Measurements from ENCODE around the gene OR14K1. TPM values are rescaled to one million over a fixed set of nuclear protein-coding genes. Genes with fewer than 3 reads are reported as not detected.
"Not testable (repeated sequence)": the region's sequence is repeated elsewhere in the genome, so short reads cannot be mapped to it uniquely, and the experiment has no call there.

Gene OR14K1, protein sequence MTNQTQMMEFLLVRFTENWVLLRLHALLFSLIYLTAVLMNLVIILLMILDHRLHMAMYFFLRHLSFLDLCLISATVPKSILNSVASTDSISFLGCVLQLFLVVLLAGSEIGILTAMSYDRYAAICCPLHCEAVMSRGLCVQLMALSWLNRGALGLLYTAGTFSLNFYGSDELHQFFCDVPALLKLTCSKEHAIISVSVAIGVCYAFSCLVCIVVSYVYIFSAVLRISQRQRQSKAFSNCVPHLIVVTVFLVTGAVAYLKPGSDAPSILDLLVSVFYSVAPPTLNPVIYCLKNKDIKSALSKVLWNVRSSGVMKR
- total RNA-seq, result not detected

DNA sequence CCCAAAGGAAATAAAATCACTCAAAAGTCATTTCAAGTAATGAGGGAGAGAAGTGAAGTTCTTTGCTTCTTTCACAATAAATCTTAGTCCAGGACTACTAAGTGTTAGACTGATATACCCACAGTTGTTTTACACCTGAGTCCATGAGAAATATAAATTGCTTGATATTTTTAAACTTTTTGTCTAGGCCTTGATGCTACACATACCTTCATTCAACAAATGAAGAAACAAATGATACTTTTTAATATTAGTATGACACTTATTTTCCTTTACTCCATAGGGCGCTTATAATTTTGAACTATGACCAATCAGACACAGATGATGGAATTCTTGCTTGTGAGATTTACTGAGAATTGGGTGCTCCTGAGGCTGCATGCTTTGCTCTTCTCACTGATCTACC lies at the start of gene OR14K1:
OR14K1 (plus strand) TSS at position 301 of the 400 bp plus-strand sequence; CDS start at position 301, 0 bp downstream.
- Mint-ChIP-seq H3K4me1 (no peaks in the 10 kb centered on the region), H3K36me3 (ENCODE audit: low read depth) (no peaks in the 10 kb centered on the region), H3K27ac (no peak within 1 kb of the TSS), H3K27me3 (peaks cover 7% of the 10 kb centered on the region), H3K4me3 (no peak within 1 kb of the TSS), H3K9me3 (no peaks in the 10 kb centered on the region)
- ATAC-seq (replicated peaks), result no peak

DNA sequence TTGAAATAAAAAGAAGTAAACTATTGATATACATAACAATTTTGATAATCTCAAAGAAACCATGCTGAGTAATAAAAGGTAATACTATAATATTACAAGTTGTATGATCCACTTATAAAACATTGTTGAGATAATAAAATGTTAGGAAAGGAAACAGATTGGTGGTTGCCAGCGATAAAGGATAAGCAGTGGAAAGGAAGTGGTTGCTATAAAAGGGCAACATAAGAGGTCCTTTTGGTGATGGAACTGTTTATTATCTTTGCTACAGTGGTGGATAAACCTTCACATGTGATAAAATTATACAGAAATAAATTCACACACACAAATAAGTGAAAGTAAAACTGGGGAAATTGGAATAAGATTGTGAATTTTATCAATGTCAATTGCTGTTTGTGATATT lies 37.1 kb upstream of the OR14K1 start:
- Mint-ChIP-seq H3K27ac (no peak overlapping the region), H3K36me3 (ENCODE audit: low read depth) (no peaks in the 10 kb centered on the region)

DNA sequence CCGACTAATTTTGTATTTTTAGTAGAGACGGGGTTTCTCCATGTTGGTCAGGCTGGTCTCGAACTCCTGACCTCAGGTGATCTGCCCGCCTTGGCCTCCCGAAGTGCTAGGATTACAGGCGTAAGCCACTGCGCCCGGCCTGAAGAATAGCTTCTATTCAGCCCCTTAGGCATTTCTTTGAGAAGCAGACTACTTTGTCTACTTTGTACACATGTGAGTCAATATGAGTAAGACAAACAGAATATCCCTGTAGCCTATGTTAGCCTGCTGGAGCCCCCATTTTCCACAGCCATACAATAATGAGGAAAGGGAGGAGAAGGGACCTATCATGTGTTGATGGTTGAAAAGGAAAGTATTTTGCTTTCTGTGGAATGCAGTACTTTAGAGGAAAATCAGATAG lies 27.7 kb upstream of the OR14K1 start:
- H3K27me3 Mint-ChIP-seq; H3K36me3 Mint-ChIP-seq (ENCODE audit: low read depth); H3K9me3 Mint-ChIP-seq; H3K4me1 Mint-ChIP-seq; H3K27ac Mint-ChIP-seq; H3K4me3 Mint-ChIP-seq; ATAC-seq (replicated peaks): not testable (repeated sequence)

More for the DNA sequence above, 37.1 kb upstream of the OR14K1 start:
- no peak overlapping the region for H3K4me3 Mint-ChIP-seq
- no peak for ATAC-seq (replicated peaks)
- peaks cover 4% of the 10 kb centered on the region for H3K27me3 Mint-ChIP-seq
- H3K9me3 Mint-ChIP-seq, result peaks cover 6% of the 10 kb centered on the region
- H3K4me1 Mint-ChIP-seq, result no peaks in the 10 kb centered on the region

DNA sequence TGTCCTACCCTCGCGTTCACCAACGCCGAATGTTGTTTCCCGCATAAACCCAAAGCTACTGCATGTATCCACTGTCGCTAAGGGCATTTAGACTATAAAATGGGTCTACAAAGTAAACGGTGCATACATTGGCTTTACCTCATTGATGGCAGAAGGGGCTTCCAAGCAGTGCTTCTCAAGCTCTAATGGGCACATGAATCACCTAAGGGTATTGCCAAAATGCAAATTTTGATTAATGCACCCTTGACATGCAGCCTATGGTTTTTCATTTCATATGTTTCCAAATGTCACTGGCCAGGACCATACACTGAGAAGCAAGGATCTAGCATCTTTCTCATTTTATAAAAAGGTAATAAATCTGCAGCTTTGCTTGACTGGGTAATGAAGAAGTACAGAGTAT lies 24.7 kb upstream of the OR14K1 start:
- H3K27me3 Mint-ChIP-seq, result peaks cover 4% of the 10 kb centered on the region
- peaks cover 7% of the 10 kb centered on the region for H3K9me3 Mint-ChIP-seq
- ATAC-seq (replicated peaks), result no peak
- no peak overlapping the region for H3K27ac Mint-ChIP-seq
- no peak overlapping the region for H3K4me3 Mint-ChIP-seq
- no peaks in the 10 kb centered on the region for H3K4me1 Mint-ChIP-seq
- no peaks in the 10 kb centered on the region for H3K36me3 Mint-ChIP-seq (ENCODE audit: low read depth)

DNA sequence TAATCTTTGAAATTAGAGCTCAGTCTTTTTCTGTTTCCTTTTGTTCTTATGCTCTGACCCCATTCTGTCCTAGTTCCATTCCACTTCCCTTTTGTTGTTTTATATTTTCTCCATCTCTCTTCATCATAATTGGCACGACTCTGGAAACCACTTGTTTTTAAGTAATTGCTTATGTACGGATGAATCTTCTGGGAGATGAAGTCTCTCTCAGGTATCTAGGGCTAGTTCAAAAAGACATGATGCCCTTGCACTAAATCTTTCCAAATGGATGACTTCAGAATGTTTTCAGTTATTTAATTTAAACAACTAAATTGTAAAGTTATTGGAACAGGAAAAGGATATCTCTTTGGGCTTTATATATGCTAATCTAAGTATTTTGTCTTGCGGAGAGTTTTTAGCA lies 21.9 kb upstream of the OR14K1 start, which contains the start of gene OR6F1:
OR6F1 (minus strand) TSS at position 101 of the 400 bp plus-strand sequence. CDS start 3,891 bp downstream, outside the sequence.
- no peak within 1 kb of the TSS for H3K4me3 Mint-ChIP-seq
- H3K27ac Mint-ChIP-seq, result no peak within 1 kb of the TSS
- H3K27me3 Mint-ChIP-seq, result peaks cover 4% of the 10 kb centered on the region
- no peaks in the 10 kb centered on the region for H3K36me3 Mint-ChIP-seq (ENCODE audit: low read depth)
- no peak for ATAC-seq (replicated peaks)
- no peaks in the 10 kb centered on the region for H3K4me1 Mint-ChIP-seq
- H3K9me3 Mint-ChIP-seq, result peaks cover 7% of the 10 kb centered on the region

DNA sequence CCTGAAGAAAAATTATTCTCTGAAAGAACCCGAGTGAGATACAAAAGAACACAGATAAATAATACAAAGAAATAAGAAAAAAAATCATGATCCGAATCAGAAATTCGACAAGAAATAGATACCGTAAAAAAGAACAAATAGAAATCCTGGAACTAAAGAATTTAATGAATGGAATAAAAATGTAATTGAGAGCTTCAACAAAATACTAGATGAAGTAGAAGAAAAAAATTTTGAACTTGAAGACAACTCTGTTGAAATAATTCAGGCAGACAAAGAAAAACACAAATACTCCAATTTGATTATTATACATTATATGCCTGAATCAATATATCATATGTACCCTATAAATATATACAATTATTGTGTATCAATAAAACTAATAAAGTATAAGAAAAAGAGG lies 17.2 kb upstream of the OR14K1 start:
- peaks cover 4% of the 10 kb centered on the region for H3K27me3 Mint-ChIP-seq
- no peaks in the 10 kb centered on the region for H3K36me3 Mint-ChIP-seq (ENCODE audit: low read depth)
- ATAC-seq (replicated peaks), result no peak
- H3K27ac Mint-ChIP-seq, result no peak overlapping the region
- no peaks in the 10 kb centered on the region for H3K4me1 Mint-ChIP-seq
- H3K4me3 Mint-ChIP-seq, result no peak overlapping the region
- H3K9me3 Mint-ChIP-seq, result peaks cover 5% of the 10 kb centered on the region

DNA sequence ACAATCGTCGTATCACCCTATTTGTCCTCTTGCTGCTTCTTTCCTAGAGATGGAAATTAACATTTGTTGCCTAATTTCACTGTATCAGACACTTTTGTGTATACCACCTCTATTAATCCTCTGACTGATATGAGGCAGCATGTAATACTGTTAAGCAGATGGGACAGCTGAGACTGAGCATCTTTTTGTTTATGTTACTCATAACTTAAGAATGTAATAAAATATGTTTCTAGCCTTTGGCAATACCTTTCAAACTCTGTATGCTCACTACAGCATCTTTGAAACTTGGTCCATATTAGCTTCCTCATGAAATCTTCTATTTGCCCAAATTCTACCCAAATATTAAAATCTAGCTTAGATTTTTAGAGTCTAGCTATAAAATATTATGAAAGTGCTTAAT lies 2.3 kb downstream of the OR14K1 start:
- H3K4me1 Mint-ChIP-seq, result no peaks in the 10 kb centered on the region
- H3K27me3 Mint-ChIP-seq, result peaks cover 4% of the 10 kb centered on the region
- ATAC-seq (replicated peaks), result no peak

DNA sequence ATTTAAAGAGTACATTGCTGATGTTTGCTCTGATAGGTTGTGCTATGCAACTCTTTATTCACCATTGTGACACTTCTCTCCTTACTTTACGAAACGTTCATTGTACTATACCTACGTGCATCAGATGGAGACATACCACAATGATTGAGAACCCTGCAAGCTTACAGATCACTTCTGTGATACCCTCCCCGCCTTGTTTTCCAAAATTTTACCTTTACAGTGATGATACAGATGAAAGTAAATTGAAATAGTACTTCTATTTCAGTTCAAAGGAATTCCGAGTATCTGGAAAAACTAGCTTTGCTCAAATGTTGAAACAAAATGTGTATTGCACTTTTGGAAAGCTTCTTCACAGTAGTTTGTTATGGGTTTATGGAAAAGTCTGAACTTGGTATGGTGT lies 3.3 kb downstream of the OR14K1 start:
- no peak for ATAC-seq (replicated peaks)
- Mint-ChIP-seq H3K27me3 (peaks cover 4% of the 10 kb centered on the region), H3K27ac (no peak overlapping the region), H3K9me3 (no peaks in the 10 kb centered on the region), H3K4me3 (no peak overlapping the region), H3K36me3 (ENCODE audit: low read depth) (no peaks in the 10 kb centered on the region), H3K4me1 (no peaks in the 10 kb centered on the region)

More for the DNA sequence above, 2.3 kb downstream of the OR14K1 start:
- H3K36me3 Mint-ChIP-seq (ENCODE audit: low read depth), result no peaks in the 10 kb centered on the region
- no peak overlapping the region for H3K4me3 Mint-ChIP-seq
- no peaks in the 10 kb centered on the region for H3K9me3 Mint-ChIP-seq
- H3K27ac Mint-ChIP-seq, result no peak overlapping the region

DNA sequence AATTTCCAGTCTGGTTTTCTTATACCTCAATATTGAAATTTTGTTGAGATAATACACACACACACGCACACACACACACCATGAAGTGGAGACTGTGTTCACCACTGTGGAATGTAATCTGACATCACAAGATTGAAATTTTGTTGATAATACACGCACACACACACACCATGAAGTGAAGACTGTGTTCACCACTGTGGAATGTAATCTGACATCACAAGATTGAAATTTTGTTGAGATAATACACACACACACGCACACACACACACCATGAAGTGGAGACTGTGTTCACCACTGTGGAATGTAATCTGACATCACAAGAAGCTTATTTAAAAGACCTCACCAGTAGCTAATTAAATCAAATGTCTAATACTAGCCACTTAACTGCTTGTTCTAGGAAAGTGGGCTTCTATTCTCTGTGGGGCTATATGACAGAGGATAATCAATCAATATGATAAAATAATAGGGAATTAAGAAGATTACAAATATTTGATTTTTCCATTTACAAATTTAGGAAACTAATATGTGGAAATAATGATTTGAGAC lies 3.9 kb downstream of the OR14K1 start:
- not testable (repeated sequence) for H3K36me3 Mint-ChIP-seq (ENCODE audit: low read depth); ATAC-seq (replicated peaks); H3K27ac Mint-ChIP-seq; H3K9me3 Mint-ChIP-seq; H3K4me3 Mint-ChIP-seq; H3K4me1 Mint-ChIP-seq; H3K27me3 Mint-ChIP-seq

DNA sequence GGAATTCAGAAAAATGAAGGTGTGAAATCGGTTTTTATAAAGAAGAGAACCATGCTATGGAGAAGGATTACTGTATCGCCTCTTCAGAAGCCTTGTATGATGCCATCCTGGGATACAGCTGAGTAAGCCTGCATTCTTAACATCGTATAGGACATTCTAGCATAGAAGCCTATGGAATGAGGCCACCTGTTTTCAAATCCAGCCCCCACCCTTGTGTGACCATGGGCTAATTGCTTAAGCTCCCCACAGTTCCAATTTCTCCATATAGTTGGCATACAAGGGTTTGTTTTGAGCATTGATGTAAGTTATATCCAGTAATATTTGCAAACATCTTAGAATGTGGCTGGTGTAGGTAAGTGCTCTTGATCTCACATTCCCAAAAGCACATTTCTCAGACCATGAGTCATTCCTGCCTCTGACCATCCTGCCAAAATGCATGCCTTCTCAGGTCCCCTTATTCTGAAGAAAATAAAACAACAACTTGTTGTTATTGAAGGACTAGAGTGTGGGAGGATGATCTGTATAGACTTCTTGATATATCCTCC lies 8.0 kb downstream of the OR14K1 start:
- no peak overlapping the region for H3K4me3 Mint-ChIP-seq
- no peaks in the 10 kb centered on the region for H3K27me3 Mint-ChIP-seq
- H3K27ac Mint-ChIP-seq, result no peak overlapping the region
- H3K4me1 Mint-ChIP-seq, result no peaks in the 10 kb centered on the region
- H3K9me3 Mint-ChIP-seq, result peaks cover 7% of the 10 kb centered on the region
- no peak for ATAC-seq (replicated peaks)
- no peaks in the 10 kb centered on the region for H3K36me3 Mint-ChIP-seq (ENCODE audit: low read depth)

DNA sequence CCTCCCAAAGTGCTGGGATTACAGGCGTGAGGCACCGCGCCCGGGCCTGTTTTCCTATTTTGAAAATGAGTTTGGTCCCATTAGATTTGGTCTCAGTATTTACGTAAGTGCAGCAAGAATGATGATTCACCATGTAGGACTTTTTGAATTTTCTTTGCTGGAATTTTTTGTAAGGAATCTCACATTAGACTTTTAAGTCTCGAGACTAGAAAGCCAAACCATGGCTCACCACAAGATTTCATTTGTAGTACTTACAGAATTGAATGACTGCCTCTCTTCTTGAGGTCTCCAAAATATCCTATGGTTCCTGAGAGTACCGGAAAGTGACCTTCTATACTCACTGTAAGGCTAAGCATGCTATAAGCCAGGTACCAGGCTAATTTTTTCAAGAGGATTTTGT lies 9.2 kb downstream of the OR14K1 start:
- no peak for ATAC-seq (replicated peaks)
- no peaks in the 10 kb centered on the region for H3K36me3 Mint-ChIP-seq (ENCODE audit: low read depth)
- H3K4me1 Mint-ChIP-seq, result no peaks in the 10 kb centered on the region
- no peak overlapping the region for H3K27ac Mint-ChIP-seq
- H3K4me3 Mint-ChIP-seq, result no peak overlapping the region
- H3K27me3 Mint-ChIP-seq, result no peaks in the 10 kb centered on the region
- peaks cover 7% of the 10 kb centered on the region for H3K9me3 Mint-ChIP-seq

DNA sequence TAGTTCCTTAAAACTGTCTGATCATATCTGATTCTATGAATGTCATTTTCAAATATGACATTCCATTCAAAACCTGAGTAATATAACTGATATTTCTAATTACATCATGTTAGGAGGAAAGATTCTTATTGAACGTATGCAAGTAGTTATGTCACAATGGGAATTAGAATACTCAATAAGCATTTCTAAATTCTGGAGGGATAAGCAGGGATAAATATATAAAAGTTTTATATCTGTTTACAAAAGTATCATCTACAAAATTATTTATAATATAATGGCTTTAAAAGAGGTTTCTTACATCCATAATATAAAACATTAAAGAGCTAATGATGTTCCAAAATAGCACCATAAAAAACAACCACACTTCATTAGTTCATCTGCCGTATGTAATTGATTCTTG lies 9.6 kb downstream of the OR14K1 start, which contains the start of gene OR14A2:
OR14A2 (minus strand) TSS at position 101 of the 400 bp plus-strand sequence.
- H3K4me3 Mint-ChIP-seq, result no peak within 1 kb of the TSS
- no peaks in the 10 kb centered on the region for H3K36me3 Mint-ChIP-seq (ENCODE audit: low read depth)
- H3K9me3 Mint-ChIP-seq, result peaks cover 7% of the 10 kb centered on the region
- H3K27me3 Mint-ChIP-seq, result no peaks in the 10 kb centered on the region
- H3K27ac Mint-ChIP-seq, result no peak within 1 kb of the TSS
- no peaks in the 10 kb centered on the region for H3K4me1 Mint-ChIP-seq
- ATAC-seq (replicated peaks), result no peak

DNA sequence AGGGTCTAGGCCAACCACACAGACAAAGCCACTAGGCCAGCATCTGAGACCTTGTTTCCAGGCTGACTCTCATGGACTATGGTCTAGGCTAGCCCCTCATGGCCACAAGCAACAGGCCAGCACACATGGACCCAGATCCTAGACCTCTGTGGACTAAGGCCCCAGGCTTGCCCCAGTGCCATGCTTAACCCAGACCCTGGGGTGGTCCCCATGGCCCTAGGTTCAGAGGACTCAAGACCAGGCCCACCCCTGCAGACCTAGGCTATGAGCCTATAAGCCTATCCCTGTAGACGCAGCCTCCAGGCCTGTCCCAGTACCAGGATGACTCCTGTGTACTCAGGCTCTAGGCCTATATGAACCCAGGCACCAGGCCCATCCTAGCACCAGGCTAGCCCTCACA lies 11.5 kb downstream of the OR14K1 start:
- Mint-ChIP-seq H3K27me3 (no peaks in the 10 kb centered on the region), H3K9me3 (peaks cover 7% of the 10 kb centered on the region), H3K4me1 (no peaks in the 10 kb centered on the region), H3K4me3 (no peak overlapping the region), H3K36me3 (ENCODE audit: low read depth) (no peaks in the 10 kb centered on the region), H3K27ac (no peak overlapping the region)
- no peak for ATAC-seq (replicated peaks)

DNA sequence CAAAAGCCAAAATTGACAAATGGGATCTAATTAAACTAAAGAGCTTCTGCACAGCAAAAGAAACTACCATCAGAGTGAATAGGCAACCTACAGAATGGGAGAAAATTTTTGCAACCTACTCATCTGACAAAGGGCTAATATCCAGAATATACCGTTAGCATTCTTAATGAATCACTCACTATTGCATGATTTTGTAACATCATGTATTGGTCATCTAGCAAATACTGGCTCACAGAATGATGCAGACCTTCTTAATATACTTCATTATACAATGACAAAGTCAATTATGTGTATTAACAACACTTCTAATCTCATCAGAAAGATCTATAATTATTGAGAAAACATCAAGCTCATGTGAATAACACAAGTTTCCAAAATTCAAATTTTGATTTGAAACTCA lies 15.9 kb downstream of the OR14K1 start:
- not testable (repeated sequence) for H3K9me3 Mint-ChIP-seq; H3K27ac Mint-ChIP-seq; ATAC-seq (replicated peaks); H3K36me3 Mint-ChIP-seq (ENCODE audit: low read depth); H3K27me3 Mint-ChIP-seq; H3K4me3 Mint-ChIP-seq; H3K4me1 Mint-ChIP-seq

DNA sequence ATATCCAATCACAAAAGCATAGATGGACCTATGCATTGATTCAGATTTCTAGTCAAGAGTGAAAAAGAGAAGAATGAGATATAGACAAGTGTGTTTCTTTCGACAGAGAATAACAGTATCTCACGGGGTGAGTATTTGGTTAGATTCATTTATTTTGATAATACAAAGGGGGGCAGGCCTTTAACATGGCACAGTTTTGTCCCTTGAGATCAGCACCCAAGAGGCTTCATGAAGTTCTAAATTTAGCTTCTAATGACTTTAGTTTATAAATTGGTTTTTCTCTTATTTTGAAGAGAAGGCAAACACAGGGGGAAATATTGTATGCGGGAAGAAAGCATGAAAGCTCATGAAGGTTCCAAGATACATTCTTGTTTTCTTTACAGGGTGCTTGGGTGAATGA lies 22.0 kb downstream of the OR14K1 start, which contains the start of gene OR1C1:
OR1C1 (minus strand) TSS at position 101 of the 400 bp plus-strand sequence. CDS start 2,150 bp downstream, outside the sequence.
- no peaks in the 10 kb centered on the region for H3K4me1 Mint-ChIP-seq
- no peak for ATAC-seq (replicated peaks)
- H3K4me3 Mint-ChIP-seq, result no peak within 1 kb of the TSS
- no peak within 1 kb of the TSS for H3K27ac Mint-ChIP-seq
- no peaks in the 10 kb centered on the region for H3K36me3 Mint-ChIP-seq (ENCODE audit: low read depth)
- no peaks in the 10 kb centered on the region for H3K9me3 Mint-ChIP-seq
- H3K27me3 Mint-ChIP-seq, result no peaks in the 10 kb centered on the region
